ENCODE results near the gene SEPHS1. TPM values are rescaled to one million over a fixed set of nuclear protein-coding genes. Genes with fewer than 3 reads are reported as not detected.

SEPHS1 gene
- total RNA-seq, 4 donors from 2014 or later: 21.9 to 50.5 (median 37.8) TPM

DNA sequence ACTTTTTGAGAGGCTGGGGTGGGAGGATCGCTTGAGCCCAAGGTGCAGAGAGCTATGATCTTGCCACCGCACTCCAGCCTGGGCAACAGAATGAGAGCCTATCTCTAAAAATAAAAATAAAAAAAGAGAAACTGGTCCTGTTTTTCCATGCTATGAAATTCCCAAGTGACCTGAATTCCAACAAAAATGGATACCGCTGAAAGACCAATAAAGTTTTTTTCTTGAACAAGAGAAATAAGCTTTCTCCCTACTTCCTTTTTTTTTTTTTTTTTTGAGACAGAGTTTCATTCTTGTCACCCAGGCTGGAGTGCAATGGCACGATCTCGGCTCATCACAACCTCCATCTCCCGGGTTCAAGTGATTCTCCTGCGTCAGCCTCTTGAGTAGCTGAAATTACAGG, 12.5 kb upstream of the SEPHS1 start:
- TF ChIP-seq, protein P1, sequence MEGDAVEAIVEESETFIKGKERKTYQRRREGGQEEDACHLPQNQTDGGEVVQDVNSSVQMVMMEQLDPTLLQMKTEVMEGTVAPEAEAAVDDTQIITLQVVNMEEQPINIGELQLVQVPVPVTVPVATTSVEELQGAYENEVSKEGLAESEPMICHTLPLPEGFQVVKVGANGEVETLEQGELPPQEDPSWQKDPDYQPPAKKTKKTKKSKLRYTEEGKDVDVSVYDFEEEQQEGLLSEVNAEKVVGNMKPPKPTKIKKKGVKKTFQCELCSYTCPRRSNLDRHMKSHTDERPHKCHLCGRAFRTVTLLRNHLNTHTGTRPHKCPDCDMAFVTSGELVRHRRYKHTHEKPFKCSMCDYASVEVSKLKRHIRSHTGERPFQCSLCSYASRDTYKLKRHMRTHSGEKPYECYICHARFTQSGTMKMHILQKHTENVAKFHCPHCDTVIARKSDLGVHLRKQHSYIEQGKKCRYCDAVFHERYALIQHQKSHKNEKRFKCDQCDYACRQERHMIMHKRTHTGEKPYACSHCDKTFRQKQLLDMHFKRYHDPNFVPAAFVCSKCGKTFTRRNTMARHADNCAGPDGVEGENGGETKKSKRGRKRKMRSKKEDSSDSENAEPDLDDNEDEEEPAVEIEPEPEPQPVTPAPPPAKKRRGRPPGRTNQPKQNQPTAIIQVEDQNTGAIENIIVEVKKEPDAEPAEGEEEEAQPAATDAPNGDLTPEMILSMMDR (IDR thresholded peaks at IDR 0.05; ENCODE audit: low read depth): no peak

DNA sequence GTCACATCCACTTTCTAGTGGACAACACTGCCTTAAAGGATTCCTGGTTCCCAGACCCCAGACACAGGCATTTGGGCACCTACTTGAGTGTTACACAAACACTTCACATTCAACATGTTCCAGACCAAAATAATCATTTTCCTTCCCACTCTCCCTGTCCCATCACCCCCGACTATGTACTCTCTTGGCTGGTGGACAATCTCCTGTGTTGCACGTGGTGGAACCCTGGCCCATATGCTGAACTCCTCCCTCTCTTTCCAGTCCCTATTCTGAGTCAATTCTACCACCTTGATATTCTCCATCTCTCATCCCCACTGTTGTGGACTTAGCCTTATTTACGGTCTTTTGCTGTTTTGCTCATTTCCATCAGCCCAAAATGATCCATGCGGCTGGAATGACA, 8.3 kb upstream of the SEPHS1 start:
- TF ChIP-seq, protein P1 (IDR thresholded peaks at IDR 0.05; ENCODE audit: low read depth): no peak

DNA sequence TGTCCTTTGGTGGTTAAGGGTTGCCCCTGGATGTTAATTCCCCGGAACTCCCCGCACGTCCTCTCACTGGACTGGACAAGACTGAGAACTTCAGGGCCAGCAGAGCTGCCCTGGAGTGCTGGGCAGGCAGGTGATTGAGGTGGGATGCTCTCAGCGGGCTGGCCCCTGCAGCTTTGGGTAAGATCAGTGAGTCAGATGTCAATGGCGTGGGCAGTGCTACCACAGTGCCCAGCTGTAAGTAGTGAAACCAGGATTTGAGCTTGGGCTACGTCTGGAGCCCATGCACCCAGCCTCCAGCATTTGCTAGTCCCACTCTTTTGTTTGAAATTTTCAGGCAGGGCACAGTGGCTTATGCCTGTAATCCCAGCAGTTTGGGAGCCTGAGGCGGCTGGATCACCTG, 6.7 kb upstream of the SEPHS1 start:
- TF ChIP-seq, protein P1 (IDR thresholded peaks at IDR 0.05; ENCODE audit: low read depth): no peak

DNA sequence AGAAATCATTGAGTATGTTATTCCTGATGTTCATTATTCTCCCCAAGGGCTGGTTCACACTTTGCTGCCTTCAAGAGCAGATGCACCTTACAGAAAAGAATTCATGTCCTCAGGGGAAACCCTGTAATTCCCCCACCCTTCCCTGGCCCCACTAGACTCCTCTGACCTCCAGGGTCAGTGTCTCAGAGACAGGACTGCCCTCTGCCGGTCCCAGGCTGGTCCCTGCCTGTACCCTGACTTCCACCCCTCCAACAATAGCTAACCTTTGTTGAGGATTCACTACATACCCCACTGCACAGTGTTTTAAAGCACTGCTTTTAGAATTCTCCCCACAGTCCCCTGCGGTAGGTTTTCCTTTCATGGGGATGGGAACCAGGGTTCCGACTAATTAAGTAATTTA, 4.4 kb upstream of the SEPHS1 start:
- TF ChIP-seq, protein P1 (IDR thresholded peaks at IDR 0.05; ENCODE audit: low read depth): no peak

DNA sequence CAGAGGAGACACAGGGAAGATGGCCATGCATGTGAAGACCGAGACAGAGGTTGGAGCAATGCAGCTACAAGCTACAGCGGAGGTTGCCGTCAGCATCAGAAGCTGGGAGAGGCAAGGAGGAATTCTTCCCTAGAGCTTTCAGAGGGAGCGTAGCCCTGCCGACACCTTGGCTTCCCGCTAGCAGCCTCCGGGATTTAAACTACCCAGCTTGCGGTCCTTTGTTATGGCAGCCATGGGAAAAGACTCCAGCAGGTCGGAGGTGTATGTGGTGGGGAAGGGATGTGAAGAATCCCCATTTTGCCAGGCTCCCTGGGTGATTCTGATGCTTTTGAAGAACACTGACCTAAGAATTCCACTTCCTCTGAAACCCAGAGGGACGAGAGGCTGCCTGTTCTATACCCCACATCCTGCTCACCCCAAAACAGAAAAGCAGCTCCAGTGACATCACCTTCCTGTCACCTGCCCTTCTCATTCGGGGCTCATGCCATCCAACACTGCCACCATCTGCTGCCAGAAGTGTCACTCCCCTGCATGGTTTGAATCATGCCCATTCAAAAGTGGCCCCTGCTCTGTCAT, 3.3 kb upstream of the SEPHS1 start:
- TF ChIP-seq, protein P1 (IDR thresholded peaks at IDR 0.05; ENCODE audit: low read depth): no peak

DNA sequence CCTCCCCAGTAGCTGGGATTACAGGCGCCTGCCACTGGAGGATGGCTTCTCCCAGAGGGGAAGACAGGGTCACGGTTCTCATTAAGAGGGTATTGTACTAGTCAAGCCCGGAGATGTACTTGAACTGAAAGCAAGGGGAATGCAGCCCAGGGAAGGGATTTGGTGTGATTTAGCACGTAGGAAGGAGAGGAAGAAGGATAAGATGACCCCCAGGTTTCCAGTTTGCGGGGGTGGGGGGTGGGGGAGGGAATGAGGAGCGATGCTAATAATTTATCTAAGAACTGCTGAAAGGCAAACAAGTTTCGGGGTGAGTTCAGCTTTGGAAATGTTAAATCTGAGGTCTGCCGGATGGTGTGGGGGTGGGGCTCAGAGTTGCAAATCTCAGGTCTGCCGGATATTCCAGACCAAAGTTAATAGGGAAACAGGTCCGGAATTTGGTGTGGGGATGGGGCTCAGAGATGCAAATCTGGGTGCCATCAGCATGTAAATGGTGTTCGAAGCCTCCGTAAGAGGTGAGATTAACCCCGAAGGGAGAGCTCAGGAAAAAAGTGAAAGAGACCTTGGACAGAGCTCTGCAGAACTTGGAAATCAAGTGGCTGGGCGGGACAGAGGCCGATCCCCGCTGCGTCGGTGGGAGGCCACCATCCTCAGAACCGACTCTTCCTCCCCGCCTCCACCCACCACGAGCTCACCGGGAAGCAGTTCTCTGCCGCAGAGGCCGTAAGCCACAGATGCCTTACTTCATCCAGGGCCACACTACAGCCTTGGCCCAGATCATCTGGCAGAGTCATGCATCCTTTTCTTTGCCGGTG, 1.6 kb upstream of the SEPHS1 start:
- TF ChIP-seq, protein P1 (IDR thresholded peaks at IDR 0.05; ENCODE audit: low read depth): no peak

DNA sequence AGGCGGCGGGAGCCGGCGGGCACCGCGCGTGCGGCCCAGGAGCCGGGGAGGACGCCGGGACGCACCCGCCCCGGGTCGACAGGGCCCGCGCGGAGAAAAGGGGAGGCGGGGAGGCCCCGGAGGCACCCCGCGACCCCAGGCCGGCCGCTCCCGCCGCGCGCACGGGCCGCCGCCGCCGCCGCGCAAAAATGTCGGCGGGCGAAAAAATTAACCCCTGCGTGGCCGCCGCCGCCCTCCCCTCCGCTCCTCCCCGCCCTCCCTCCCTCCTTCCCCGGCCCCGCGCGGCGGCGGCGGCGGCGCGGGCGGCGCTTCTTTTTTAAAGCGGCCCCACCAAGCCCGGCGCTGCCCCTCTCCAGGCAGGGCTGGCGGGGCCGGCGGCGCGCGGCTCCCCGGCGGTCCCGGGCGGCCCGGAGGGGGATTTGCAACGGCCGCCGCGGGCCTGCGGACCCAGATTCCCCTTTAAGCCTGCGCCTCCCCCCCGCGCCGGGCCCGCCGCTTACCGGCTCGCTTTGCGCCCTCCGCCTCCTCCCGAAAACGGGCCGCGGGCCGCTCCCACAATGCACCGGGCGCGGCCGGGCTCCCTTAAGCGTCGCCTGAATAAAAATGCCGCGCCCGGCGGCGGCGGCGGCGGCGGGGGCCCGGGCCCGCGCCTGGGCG, 465 bp downstream of the SEPHS1 start:
- TF ChIP-seq, protein P1 (IDR thresholded peaks at IDR 0.05; ENCODE audit: low read depth): no peak
